AG09309 (cell line): ENCODE results near the gene TLR2.

Experiments
- DNase-seq: peaks from one replicate; pipeline ENCODE4 v3.0.0-alpha.2; 2010; ENCODE audit warnings: low read depth
- H3K4me3 ChIP-seq: 2 replicates; pipeline ENCODE4 v1.5.1; 2011; ENCODE audit warnings: mild to moderate bottlenecking, low read depth, low read length, moderate library complexity; ENCODE audit not compliant: control insufficient read depth
- TF ChIP-seq, protein P1 (sequence below): IDR thresholded peaks from 2 replicates; pipeline ENCODE4 v1.5.1; 2011; ENCODE audit warnings: mild to moderate bottlenecking, low read depth, low read length, inconsistent platforms; ENCODE audit not compliant: insufficient read depth, control insufficient read depth; ENCODE audit errors: missing control alignments

TLR2 gene

DNA sequence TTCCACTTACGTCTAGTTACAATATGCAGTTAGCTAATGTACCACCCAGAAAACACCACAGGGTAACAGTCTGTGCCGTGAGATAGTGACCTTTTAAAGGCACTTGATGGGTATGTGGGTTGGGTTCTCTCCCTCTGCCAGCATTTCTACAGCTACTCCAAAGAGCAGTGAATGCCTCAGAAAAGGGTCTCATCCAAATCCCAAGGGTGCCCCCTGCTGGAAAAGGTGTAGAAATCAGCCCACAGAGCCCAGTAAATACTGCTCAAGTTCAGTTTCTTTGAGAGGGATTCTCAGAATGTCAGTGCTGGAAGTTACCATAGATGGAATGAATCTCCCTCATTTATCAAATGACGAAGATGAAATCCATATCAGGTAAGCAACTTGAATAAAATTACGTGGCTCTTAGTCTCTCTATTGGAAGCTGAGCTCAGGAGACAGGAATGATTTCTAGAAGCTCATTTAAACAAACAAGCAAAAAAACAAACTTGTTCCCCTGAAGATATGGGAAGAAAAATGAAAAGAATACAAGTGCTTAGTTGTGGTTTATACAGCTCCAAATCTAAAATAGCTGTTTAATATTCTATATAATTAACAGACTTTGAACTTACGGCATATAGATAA is 66.2 kb downstream of the TLR2 start:
- TF ChIP-seq, protein P1, sequence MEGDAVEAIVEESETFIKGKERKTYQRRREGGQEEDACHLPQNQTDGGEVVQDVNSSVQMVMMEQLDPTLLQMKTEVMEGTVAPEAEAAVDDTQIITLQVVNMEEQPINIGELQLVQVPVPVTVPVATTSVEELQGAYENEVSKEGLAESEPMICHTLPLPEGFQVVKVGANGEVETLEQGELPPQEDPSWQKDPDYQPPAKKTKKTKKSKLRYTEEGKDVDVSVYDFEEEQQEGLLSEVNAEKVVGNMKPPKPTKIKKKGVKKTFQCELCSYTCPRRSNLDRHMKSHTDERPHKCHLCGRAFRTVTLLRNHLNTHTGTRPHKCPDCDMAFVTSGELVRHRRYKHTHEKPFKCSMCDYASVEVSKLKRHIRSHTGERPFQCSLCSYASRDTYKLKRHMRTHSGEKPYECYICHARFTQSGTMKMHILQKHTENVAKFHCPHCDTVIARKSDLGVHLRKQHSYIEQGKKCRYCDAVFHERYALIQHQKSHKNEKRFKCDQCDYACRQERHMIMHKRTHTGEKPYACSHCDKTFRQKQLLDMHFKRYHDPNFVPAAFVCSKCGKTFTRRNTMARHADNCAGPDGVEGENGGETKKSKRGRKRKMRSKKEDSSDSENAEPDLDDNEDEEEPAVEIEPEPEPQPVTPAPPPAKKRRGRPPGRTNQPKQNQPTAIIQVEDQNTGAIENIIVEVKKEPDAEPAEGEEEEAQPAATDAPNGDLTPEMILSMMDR = peak; percentile 80
- peak; percentile 43 for DNase-seq
- no peak overlapping the region for H3K4me3 ChIP-seq

DNA sequence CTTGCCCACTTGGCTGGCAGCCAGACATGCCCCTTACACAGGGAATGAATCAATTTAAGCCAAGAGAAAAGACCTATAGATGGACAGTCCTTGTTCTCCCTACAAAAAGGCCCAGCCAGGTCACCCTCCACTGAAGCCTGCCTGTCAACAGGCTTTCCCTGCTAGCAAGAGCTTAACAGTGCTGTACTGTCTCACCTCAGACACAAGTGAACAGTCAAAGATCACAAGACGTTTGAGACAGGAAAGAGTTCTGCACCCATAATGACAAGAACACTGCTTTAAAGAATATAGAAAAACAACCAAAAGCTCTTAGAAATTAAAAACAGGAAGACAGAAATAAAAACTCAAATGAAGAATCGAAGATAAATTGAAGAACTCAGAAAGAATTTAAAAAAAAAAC is 71.1 kb downstream of the TLR2 start:
- H3K4me3 ChIP-seq = no peak overlapping the region
- DNase-seq = no peak
- TF ChIP-seq, protein P1 = no peak
